Activated naive CD8-positive, alpha-beta T cell (primary cell): ENCODE data around the gene CTNNBL1.
"Not testable (repeated sequence)": the region's sequence is repeated elsewhere in the genome, so short reads cannot be mapped to it uniquely, and the experiment has no call there.

Source experiments
- H3K27ac Mint-ChIP-seq: one replicate; pipeline ENCODE4 v1.8.0; 2021; ENCODE audit warnings: mixed read lengths
- H3K27me3 Mint-ChIP-seq: one replicate; pipeline ENCODE4 v1.8.0; 2021; ENCODE audit warnings: mixed read lengths
- H3K36me3 Mint-ChIP-seq: one replicate; pipeline ENCODE4 v1.8.0; 2021; ENCODE audit warnings: mixed read lengths
- H3K4me1 Mint-ChIP-seq: one replicate; pipeline ENCODE4 v1.8.0; 2021; ENCODE audit warnings: low read depth, mixed read lengths
- H3K4me3 Mint-ChIP-seq: one replicate; pipeline ENCODE4 v1.8.0; 2021; ENCODE audit warnings: mild to moderate bottlenecking, mixed read lengths
- H3K9me3 Mint-ChIP-seq: one replicate; pipeline ENCODE4 v1.8.0; 2021; ENCODE audit warnings: low read depth, mixed read lengths

CTNNBL1 gene

DNA sequence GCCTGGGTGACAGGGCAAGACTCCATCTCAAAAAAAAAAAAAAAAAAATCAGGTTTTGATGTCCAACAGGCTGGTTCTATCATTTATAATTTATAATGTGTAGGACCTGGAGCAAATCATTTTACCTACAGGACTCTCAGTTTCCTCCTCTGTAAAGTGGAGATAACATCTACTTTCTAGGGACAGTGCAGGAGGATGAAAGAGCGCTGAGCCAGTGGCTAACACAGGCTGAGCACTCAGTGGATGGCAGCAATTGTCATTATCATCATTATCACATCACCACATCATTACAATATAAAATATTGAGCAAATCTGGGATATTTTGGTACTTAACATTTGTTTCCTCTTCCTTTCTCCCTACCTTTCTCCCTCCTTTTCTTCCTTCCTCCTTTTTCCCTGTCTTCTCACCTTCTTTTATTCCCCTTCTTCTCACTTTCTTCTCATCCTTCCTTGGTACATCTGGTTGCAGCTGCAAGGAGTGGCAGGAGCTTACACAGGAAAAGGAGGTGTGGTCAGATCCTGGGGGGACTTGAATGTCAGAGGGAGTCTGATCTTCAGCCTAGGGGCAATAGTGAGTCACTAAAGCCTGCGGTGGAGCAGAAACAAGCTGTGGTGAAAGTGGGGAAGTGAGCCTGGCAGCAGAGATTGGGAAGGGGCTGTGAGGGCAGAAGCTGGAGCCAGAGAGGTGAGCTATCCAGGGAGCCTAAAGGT lies 24.6 kb upstream of the CTNNBL1 start:
- Mint-ChIP-seq H3K9me3 (no peaks in the 10 kb centered on the region), H3K27me3 (peaks cover 22% of the 10 kb centered on the region), H3K4me3 (no peak overlapping the region)

DNA sequence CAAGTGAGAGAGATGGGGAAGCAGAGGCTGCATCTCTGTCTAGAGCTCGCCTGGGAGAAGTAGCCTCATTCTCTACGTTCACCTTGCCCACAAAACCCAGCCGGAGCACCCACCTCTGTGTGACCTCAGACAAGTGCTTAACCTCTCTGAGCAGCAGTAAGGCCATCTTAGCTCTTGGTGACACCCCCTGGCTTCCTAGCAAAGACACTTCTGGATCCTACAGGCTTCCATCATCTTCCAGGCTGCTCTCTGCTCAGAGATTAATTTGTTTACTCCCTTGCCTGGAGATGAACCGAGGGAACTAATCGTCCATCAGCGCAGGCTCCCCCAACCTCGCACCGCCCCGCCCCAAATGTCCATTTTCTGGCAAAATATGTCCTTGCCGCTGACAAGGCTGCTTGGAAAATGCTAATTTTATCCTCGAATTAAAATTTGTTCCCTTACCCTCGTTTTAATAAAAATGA lies 24.0 kb upstream of the CTNNBL1 start:
- Mint-ChIP-seq H3K4me1 (peaks cover 3% of the 10 kb centered on the region), H3K9me3 (no peaks in the 10 kb centered on the region), H3K27ac (no peak overlapping the region), H3K36me3 (peaks cover 3% of the 10 kb centered on the region), H3K4me3 (no peak overlapping the region), H3K27me3 (peaks cover 19% of the 10 kb centered on the region)

More for the DNA sequence above, 24.6 kb upstream of the CTNNBL1 start:
- Mint-ChIP-seq H3K36me3 (peaks cover 7% of the 10 kb centered on the region), H3K4me1 (peaks cover 3% of the 10 kb centered on the region), H3K27ac (no peak overlapping the region)

GRCh38 chr20:37670351-37670791 lies 23.5 kb upstream of the CTNNBL1 start:
- H3K27me3 Mint-ChIP-seq = peaks cover 19% of the 10 kb centered on the region

DNA sequence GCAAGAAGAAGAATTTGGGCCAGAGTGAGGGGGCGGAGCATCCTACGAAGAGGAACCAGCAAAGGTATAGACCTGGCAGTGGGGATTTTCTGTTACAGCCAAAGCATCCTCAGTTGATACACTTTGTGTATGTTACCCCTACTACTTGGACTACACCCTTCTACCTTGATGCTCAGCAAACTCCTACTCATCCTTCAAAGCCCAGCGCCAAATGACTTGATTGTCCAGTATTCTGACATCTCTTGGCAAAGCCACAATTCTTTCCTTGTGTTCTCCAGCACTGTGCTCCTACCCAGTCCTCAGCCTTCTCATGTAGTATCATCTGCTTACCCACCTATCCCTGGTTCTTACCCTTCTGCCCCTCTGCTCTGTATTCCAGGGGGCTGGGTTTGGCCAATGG lies 21.7 kb upstream of the CTNNBL1 start:
- Mint-ChIP-seq H3K4me1 (peaks cover 3% of the 10 kb centered on the region), H3K9me3 (no peaks in the 10 kb centered on the region), H3K27me3 (peaks cover 17% of the 10 kb centered on the region), H3K27ac (no peak overlapping the region), H3K4me3 (no peak overlapping the region), H3K36me3 (no peaks in the 10 kb centered on the region)

More at GRCh38 chr20:37670351-37670791, 23.5 kb upstream of the CTNNBL1 start:
- Mint-ChIP-seq H3K4me3 (no peak overlapping the region), H3K27ac (no peak overlapping the region), H3K9me3 (no peaks in the 10 kb centered on the region), H3K36me3 (peaks cover 3% of the 10 kb centered on the region), H3K4me1 (peaks cover 3% of the 10 kb centered on the region)

DNA sequence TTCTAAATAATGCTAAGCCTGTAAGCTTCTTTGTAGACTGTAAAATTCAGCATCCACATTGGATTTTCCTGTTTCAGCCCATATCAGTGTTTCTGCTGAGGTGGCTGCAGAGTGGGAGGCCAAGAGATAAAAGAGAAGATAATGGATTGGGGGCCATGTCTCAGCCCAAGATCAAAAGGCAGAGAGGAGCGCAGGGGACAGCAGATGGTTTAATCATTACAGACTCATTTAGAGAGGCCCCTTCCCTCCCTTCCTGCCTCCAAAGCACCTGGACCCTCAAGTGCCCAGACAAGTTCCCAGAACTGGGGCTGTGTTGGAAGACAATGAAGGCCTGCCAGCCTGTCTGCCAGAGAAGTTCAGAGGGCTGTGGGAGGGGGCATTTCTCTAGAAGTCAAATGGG lies 20.4 kb upstream of the CTNNBL1 start:
- Mint-ChIP-seq H3K4me3 (no peak overlapping the region), H3K4me1 (peaks cover 3% of the 10 kb centered on the region), H3K36me3 (no peaks in the 10 kb centered on the region), H3K27ac (no peak overlapping the region), H3K9me3 (no peaks in the 10 kb centered on the region), H3K27me3 (peaks cover 19% of the 10 kb centered on the region)

- Mint-ChIP-seq H3K27me3 (peaks cover 16% of the 10 kb centered on the region), H3K4me1 (no peaks in the 10 kb centered on the region), H3K9me3 (no peaks in the 10 kb centered on the region), H3K36me3 (no peaks in the 10 kb centered on the region), H3K27ac (no peak overlapping the region), H3K4me3 (no peak overlapping the region)
These were observed 17.4 kb upstream of the CTNNBL1 start for GRCh38 chr20:37676440-37676839.

DNA sequence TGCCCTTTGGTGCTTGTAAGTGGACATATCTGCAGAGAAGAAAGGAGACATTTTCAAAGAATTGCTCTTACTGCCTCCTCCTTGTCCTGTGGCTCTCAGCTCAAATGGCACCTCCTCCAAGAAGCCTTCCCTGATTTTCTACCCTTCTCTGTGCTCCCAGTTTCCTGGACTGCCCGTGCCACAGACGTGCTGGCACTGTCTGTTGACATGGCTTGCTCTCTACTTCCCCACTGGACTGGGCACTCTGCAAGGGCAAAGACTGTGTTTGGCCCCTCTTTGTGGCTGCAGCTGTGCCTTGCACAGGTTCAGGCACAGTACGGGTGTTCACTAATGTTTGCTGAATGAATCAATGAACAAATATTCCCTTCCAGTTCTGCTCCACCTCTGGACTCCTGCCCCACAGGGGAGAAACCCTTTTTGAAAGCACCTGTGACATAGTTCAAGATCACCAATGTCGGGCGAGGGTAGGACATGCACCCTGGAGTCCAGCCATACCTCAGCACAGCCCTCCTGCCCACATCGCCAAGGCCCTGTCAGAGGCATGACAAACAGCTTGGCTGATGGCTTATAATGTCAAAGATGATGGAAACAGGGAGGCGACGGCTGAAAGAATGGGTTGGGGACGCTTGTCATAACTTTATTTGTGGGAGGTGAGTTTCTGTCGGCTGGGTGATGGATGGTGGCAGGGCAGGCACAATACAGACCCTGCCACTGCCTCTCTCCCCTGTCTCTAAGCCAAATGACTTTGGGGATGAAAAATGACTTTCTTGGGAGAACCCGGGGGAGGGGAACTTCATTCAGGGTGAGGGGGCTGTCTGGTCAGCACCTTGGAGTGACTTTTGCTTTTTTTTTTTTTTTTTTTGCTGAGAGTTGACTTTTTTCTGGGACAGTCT lies 15.6 kb upstream of the CTNNBL1 start:
- no peaks in the 10 kb centered on the region for H3K4me1 Mint-ChIP-seq
- H3K27ac Mint-ChIP-seq = no peak overlapping the region

DNA sequence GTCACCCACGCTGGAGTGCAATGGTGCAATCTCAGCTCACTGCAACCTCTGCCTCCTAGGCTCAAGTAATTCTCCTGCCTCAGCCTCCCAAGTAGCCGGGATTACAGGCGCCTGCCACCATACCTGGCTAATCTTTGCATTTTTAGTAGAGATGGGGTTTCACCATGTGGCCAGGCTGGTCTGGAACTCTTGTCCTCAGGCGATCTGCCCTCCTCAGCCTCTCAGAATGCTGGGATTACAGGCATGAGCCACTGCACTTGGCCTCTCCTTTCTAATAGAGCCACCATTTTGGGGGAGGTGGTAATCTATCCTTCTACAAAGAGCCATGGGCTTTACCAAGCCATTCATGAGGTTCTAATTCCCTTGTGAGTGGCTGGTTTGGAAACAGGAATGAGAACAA lies 14.1 kb upstream of the CTNNBL1 start:
- H3K27ac Mint-ChIP-seq, H3K4me1 Mint-ChIP-seq, H3K36me3 Mint-ChIP-seq, H3K4me3 Mint-ChIP-seq, H3K9me3 Mint-ChIP-seq: not testable (repeated sequence)
- H3K27me3 Mint-ChIP-seq = peaks cover 14% of the 10 kb centered on the region

More for the DNA sequence above, 15.6 kb upstream of the CTNNBL1 start:
- Mint-ChIP-seq H3K4me3 (no peak overlapping the region), H3K36me3 (no peaks in the 10 kb centered on the region), H3K9me3 (no peaks in the 10 kb centered on the region), H3K27me3 (peaks cover 14% of the 10 kb centered on the region)

DNA sequence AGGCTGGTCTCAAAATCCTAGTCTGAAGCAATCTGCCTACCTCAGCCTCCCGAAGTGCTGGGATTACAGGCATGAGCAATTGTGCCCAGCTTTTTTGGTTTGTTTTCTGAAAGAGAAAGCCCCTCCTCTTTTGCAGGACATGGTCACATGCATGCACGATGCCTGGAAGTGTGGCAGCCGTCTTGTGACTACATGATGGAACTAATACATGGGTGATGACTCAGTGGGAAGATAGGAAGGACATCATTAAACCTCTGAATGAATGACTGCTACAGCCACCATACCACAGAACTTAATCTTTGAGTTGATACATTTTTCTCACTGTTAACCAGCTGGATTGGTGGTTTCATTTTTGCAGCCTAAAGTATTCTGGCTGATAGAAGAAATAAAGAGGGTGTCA lies 13.4 kb upstream of the CTNNBL1 start:
- Mint-ChIP-seq H3K27ac (no peak overlapping the region), H3K9me3 (no peaks in the 10 kb centered on the region), H3K27me3 (peaks cover 14% of the 10 kb centered on the region), H3K4me1 (no peaks in the 10 kb centered on the region), H3K36me3 (no peaks in the 10 kb centered on the region), H3K4me3 (no peak overlapping the region)

GRCh38 chr20:37681384-37682112 lies 12.3 kb upstream of the CTNNBL1 start:
- Mint-ChIP-seq H3K4me1 (peaks cover 1% of the 10 kb centered on the region), H3K9me3 (no peaks in the 10 kb centered on the region), H3K27me3 (peaks cover 14% of the 10 kb centered on the region), H3K36me3 (no peaks in the 10 kb centered on the region), H3K4me3 (no peak overlapping the region), H3K27ac (no peak overlapping the region)

- H3K27me3 Mint-ChIP-seq = peaks cover 11% of the 10 kb centered on the region
- H3K4me1 Mint-ChIP-seq = peaks cover 15% of the 10 kb centered on the region
- not testable (repeated sequence) for H3K9me3 Mint-ChIP-seq, H3K36me3 Mint-ChIP-seq, H3K4me3 Mint-ChIP-seq, H3K27ac Mint-ChIP-seq
These were observed 10.7 kb upstream of the CTNNBL1 start for GRCh38 chr20:37683146-37683545.

DNA sequence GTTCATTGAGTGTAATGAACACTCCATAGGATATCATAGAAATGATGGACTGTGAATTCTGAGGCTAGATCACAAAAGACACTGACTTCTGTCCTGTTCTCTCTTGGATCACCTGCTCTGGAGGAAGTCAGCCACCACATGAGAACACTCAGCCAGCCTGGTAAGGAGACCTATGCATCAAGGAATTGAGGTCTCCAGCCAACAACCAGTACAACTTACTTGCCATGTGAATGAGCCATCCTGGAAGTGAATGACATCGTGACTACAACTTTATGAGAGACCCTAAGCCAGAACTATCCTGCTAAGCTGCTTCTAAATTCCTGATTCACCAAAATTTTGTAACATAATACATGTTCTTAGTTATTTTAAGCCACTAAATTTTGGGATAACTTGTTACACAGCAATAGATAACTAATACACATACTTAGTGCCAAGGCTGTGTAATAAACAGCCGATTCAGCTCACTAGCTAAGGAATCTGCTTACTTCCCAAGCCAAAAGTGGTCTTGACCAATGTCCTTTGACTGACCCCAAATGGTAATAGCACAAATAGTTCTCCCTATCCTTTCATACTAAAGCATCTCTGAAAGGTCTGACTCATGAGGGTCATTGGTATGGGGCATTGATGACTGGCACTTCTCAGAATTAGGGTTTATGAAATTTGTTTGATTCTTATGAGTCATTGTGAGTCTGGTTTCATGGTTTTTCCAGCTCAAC lies 6.9 kb upstream of the CTNNBL1 start:
- H3K9me3 Mint-ChIP-seq = no peaks in the 10 kb centered on the region
- H3K27ac Mint-ChIP-seq = no peak overlapping the region
- no peak overlapping the region for H3K4me3 Mint-ChIP-seq
- peaks cover 15% of the 10 kb centered on the region for H3K4me1 Mint-ChIP-seq
- peaks cover 7% of the 10 kb centered on the region for H3K27me3 Mint-ChIP-seq
- H3K36me3 Mint-ChIP-seq = no peaks in the 10 kb centered on the region

GRCh38 chr20:37687478-37687805 lies 6.4 kb upstream of the CTNNBL1 start:
- Mint-ChIP-seq H3K4me3 (no peak overlapping the region), H3K27me3 (peaks cover 6% of the 10 kb centered on the region)

GRCh38 chr20:37688093-37688492 lies 5.7 kb upstream of the CTNNBL1 start:
- Mint-ChIP-seq H3K4me3 (no peak overlapping the region), H3K4me1 (peaks cover 17% of the 10 kb centered on the region), H3K9me3 (no peaks in the 10 kb centered on the region), H3K27ac (no peak overlapping the region), H3K27me3 (peaks cover 6% of the 10 kb centered on the region), H3K36me3 (no peaks in the 10 kb centered on the region)

More at GRCh38 chr20:37687478-37687805, 6.4 kb upstream of the CTNNBL1 start:
- Mint-ChIP-seq H3K36me3 (no peaks in the 10 kb centered on the region), H3K9me3 (no peaks in the 10 kb centered on the region), H3K4me1 (peaks cover 15% of the 10 kb centered on the region), H3K27ac (no peak overlapping the region)
